HUES64 (cell line): ENCODE results near the gene RDH5.
A peak's percentile ranks its signal among the peaks of the same experiment; 100 is the strongest.

ENCODE experiments used
- H3K27ac ChIP-seq: 2 replicates; pipeline ENCODE4 v1.7.0; 2013; ENCODE audit warnings: low read depth, low read length, inconsistent platforms
- H3K27me3 ChIP-seq: 2 replicates; pipeline ENCODE4 v1.6.1; 2013; ENCODE audit warnings: mild to moderate bottlenecking, low read length; ENCODE audit not compliant: insufficient read depth
- H3K36me3 ChIP-seq: 2 replicates; pipeline ENCODE4 v1.6.1; 2013; ENCODE audit warnings: mild to moderate bottlenecking, low read length; ENCODE audit not compliant: insufficient read depth
- H3K4me1 ChIP-seq: 2 replicates; pipeline ENCODE4 v1.6.1; 2013; ENCODE audit warnings: mild to moderate bottlenecking, low read length, moderate library complexity; ENCODE audit not compliant: insufficient read depth
- H3K4me3 ChIP-seq: 2 replicates; pipeline ENCODE4 v1.5.1; 2013; ENCODE audit warnings: mild to moderate bottlenecking, low read length, moderate library complexity
- H3K9ac ChIP-seq: 2 replicates; pipeline ENCODE4 v1.6.1; 2013; ENCODE audit warnings: mild to moderate bottlenecking, low read depth, low read length
- H3K9me3 ChIP-seq: 2 replicates; pipeline ENCODE4 v1.6.1; 2013; ENCODE audit warnings: low read depth, low read length; ENCODE audit not compliant: insufficient read depth
- WGBS: fragments of 150-250, 120-280 bp; methylation state at CpG from one replicate; pipeline ENCODE4 v1.1.7; 2013; ENCODE audit warnings: missing lambda C conversion rate; 5-methylcytosine and 5-hydroxymethylcytosine counted together

RDH5 gene

GRCh38 chr12:55742719-55743405 is 22.7 kb downstream of the RDH5 start, which contains the start of gene GDF11:
TSS of gene GDF11 (plus strand) at chr12:55743122. CDS start at chr12:55743317, 195 bp downstream.
- Histone ChIP-seq H3K9ac (peak within 1 kb of the TSS; percentile 87), H3K27me3 (no peaks in the 10 kb centered on the region), H3K4me3 (peak within 1 kb of the TSS; percentile 94), H3K9me3 (no peaks in the 10 kb centered on the region), H3K4me1 (peaks cover 30% of the 10 kb centered on the region), H3K36me3 (peaks cover 9% of the 10 kb centered on the region), H3K27ac (peak within 1 kb of the TSS; percentile 78; the same call in 1 of the 2 replicates)
- WGBS: under 1% methylated on average over 24 of the region's 53 CpGs

GRCh38 chr12:55743406-55744339 is 23.5 kb downstream of the RDH5 start:
- H3K27ac ChIP-seq: peak overlapping the region; percentile 78; the same call in 1 of the 2 replicates
- H3K9ac ChIP-seq: peak overlapping the region; percentile 87
- peaks cover 37% of the 10 kb centered on the region for H3K4me1 ChIP-seq
- under 1% methylated on average over 73 of the region's 73 CpGs for WGBS
- no peaks in the 10 kb centered on the region for H3K9me3 ChIP-seq
- no peaks in the 10 kb centered on the region for H3K27me3 ChIP-seq
- peak overlapping the region; percentile 94 for H3K4me3 ChIP-seq
- peaks cover 17% of the 10 kb centered on the region for H3K36me3 ChIP-seq

GRCh38 chr12:55744340-55745030 is 24.3 kb downstream of the RDH5 start:
- Histone ChIP-seq H3K36me3 (peaks cover 25% of the 10 kb centered on the region), H3K4me3 (peak overlapping the region; percentile 94), H3K27ac (peak overlapping the region; percentile 78; the same call in 1 of the 2 replicates), H3K9me3 (no peaks in the 10 kb centered on the region), H3K4me1 (peaks cover 42% of the 10 kb centered on the region), H3K27me3 (no peaks in the 10 kb centered on the region), H3K9ac (peak overlapping the region; percentile 87)
- WGBS: under 1% methylated on average over 9 of the region's 11 CpGs

- Histone ChIP-seq H3K27me3 (no peaks in the 10 kb centered on the region), H3K4me1 (peaks cover 47% of the 10 kb centered on the region), H3K4me3 (peak overlapping the region; percentile 94), H3K9ac (peak overlapping the region; percentile 87), H3K36me3 (peaks cover 36% of the 10 kb centered on the region), H3K9me3 (no peaks in the 10 kb centered on the region), H3K27ac (peak overlapping the region; percentile 78)
- 1% methylated on average over 10 of the region's 13 CpGs for WGBS
Observed at GRCh38 chr12:55745361-55746173, 25.4 kb downstream of the RDH5 start.

DNA sequence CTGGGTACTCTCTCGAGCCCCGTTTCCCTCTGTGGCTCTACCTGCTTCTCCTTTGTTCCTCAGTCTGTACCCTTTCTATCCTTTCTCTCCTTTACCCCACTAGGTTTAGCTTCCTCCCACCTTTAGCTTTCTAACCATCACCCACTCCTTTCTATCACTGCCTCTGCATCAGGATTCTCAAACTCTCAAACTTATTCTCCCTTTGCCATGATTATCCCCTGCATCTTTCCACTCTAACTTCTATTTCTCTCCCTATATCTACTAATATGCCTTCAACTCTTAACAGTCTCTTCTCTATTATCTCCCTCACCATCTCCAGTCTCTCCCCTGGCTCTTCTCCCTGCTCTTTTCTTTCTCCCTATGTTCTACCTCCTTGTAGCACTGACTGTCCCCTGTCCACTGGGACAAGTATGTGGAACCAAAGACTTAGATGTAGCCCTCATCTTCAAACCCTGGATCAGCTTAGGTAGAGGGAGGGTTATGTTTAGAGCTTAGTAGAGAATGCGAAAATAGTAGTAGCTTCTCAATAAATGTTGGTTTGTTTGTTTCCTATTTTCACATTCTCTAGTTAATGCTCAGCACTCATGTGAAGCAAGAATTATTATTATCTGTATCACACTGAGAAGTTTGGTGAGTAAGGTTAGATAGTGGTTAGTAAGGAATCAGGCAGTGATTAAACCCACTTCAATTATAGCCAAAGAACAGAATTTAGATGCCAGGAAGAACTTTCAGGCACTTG is 26.1 kb downstream of the RDH5 start:
- Histone ChIP-seq H3K4me3 (peak overlapping the region; percentile 94), H3K36me3 (peaks cover 44% of the 10 kb centered on the region), H3K27me3 (no peaks in the 10 kb centered on the region), H3K9me3 (no peaks in the 10 kb centered on the region), H3K27ac (peak overlapping the region; percentile 78), H3K4me1 (peaks cover 52% of the 10 kb centered on the region), H3K9ac (peak overlapping the region; percentile 55)
- 21% methylated on average over 3 of the region's 3 CpGs for WGBS

DNA sequence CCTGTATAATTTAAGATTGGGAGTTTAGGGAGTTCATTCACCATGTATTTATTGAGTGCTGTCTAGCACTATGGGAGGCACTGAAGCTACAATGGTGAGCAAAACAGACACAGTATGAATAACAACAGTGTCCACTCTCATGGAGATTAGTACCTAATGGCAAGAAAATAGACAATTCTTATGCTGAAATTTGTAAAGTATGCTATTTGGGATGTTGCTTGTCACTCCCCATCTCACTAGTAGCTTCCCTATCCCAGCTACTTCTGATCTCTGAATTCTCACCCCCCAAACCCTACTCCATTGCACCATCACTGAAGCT is 26.7 kb downstream of the RDH5 start:
- peak overlapping the region; percentile 55; the same call in 1 of the 2 replicates for H3K9ac ChIP-seq

DNA sequence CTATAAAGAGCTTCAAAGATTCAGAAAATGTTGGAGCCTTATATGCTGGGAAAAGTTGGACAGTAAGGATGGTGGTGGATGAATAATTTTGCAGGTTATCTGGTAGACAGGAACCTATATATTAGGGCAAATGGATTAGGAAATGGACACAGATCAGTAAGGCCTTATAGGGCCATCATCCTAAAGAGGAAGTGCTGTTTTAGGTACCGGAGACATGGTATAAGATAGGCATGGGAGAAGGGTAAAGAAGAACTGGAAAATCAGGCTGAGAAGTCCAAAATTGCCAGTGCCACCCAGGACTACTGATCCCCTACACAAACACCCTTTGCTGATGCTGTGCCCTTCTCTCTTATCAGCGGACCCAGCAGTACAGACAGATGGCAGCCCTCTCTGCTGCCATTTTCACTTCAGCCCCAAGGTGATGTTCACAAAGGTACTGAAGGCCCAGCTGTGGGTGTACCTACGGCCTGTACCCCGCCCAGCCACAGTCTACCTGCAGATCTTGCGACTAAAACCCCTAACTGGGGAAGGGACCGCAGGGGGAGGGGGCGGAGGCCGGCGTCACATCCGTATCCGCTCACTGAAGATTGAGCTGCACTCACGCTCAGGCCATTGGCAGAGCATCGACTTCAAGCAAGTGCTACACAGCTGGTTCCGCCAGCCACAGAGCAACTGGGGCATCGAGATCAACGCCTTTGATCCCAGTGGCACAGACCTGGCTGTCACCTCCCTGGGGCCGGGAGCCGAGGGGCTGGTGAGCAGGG is 28.2 kb downstream of the RDH5 start:
- Histone ChIP-seq H3K27me3 (no peaks in the 10 kb centered on the region), H3K27ac (no peak overlapping the region), H3K36me3 (peaks cover 63% of the 10 kb centered on the region), H3K9ac (no peak overlapping the region), H3K4me1 (peaks cover 45% of the 10 kb centered on the region), H3K4me3 (no peak overlapping the region), H3K9me3 (no peaks in the 10 kb centered on the region)
- WGBS: 93% methylated on average over 18 of the region's 18 CpGs

More for the DNA sequence above, 26.7 kb downstream of the RDH5 start:
- H3K9me3 ChIP-seq: no peaks in the 10 kb centered on the region
- H3K27ac ChIP-seq: peak overlapping the region; percentile 78; the same call in 1 of the 2 replicates
- H3K4me1 ChIP-seq: peaks cover 48% of the 10 kb centered on the region
- no peaks in the 10 kb centered on the region for H3K27me3 ChIP-seq
- H3K4me3 ChIP-seq: peak overlapping the region; percentile 94
- H3K36me3 ChIP-seq: peaks cover 49% of the 10 kb centered on the region

DNA sequence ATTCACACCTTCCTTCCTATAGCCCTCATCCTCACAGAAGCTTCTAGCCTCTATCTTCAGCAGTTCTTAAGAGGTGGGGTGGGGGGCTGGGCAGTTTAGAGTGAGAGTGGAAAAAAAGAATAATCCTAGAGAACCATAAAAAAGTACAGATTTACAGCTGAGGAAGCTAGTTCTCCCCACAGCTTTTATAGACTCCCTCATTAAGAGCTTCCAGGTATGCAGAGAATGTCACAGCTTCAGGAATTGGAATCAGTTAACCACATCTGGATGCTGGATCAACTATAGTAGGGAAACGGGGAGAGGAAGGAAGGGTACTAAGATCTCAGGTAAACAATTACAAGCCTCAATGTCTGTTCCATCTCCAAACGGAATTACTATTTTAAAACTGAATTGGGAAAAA is 35.1 kb downstream of the RDH5 start:
- H3K36me3 ChIP-seq: peaks cover 94% of the 10 kb centered on the region
- H3K4me1 ChIP-seq: peaks cover 18% of the 10 kb centered on the region
- H3K9ac ChIP-seq: no peak overlapping the region
- H3K27ac ChIP-seq: no peak overlapping the region
- no peaks in the 10 kb centered on the region for H3K27me3 ChIP-seq
- H3K9me3 ChIP-seq: no peaks in the 10 kb centered on the region; the same call in 1 of the 2 replicates
- H3K4me3 ChIP-seq: no peak overlapping the region
- WGBS: 93% methylated on average over 2 of the region's 2 CpGs

- WGBS: 74% methylated on average over 2 of the region's 2 CpGs
Observed at GRCh38 chr12:55757701-55758100, 37.5 kb downstream of the RDH5 start.

More at GRCh38 chr12:55757701-55758100, 37.5 kb downstream of the RDH5 start:
- peaks cover 10% of the 10 kb centered on the region for H3K4me1 ChIP-seq
- H3K9ac ChIP-seq: no peak overlapping the region
- no peak overlapping the region; the same call in 1 of the 2 replicates for H3K27ac ChIP-seq
- no peak overlapping the region for H3K4me3 ChIP-seq
- H3K9me3 ChIP-seq: no peaks in the 10 kb centered on the region; the same call in 1 of the 2 replicates
- H3K36me3 ChIP-seq: peaks cover 89% of the 10 kb centered on the region
- H3K27me3 ChIP-seq: no peaks in the 10 kb centered on the region
